HepG2 (cell line): ENCODE measurements around the gene OR5K2. TPM values are rescaled to one million over a fixed set of nuclear protein-coding genes. Genes with fewer than 3 reads are reported as not detected.

Experiments used
- ATAC-seq: fragments of 200-7000 bp; cut with Tn5 transposase; 3 replicates; pipeline ENCODE4 v1.9.1; 2020; ENCODE audit warnings: mild to moderate bottlenecking, moderate library complexity
- Bru-seq: library from RNA; stranded (reverse); fragments of 400-500 nt; gene quantifications from one replicate; lab custom pipeline; 2021; lab: Mats Ljungman, UMichigan
- BruChase-seq, 2 experiments: library from RNA; stranded (reverse); fragments of 400-500 nt; gene quantifications; one replicate each; lab custom pipeline; 2021; lab: Mats Ljungman, UMichigan
- BruUV-seq: library from RNA; stranded (reverse); fragments of 400-500 nt; replicated peaks from 2 replicates; lab custom pipeline; 2021; lab: Mats Ljungman, UMichigan
- CTCF ChIA-PET: fragments of 300-600 bp; formaldehyde crosslinking; extraction: SDS; loops from one replicate; lab custom pipeline; 2021; ENCODE audit warnings: low total read pairs, inconsistent platforms, low intra/inter-chr PET ratio; lab: Yijun Ruan, JAX
- POLR2A ChIA-PET: fragments of 350-600 bp; sonication (Branson Sonifier 250); formaldehyde crosslinking; loops from one replicate; lab custom pipeline; 2020; ENCODE audit warnings: antibody characterized with exemption, inconsistent platforms; lab: Yijun Ruan, JAX
- DNase-seq: peaks from one replicate; pipeline ENCODE4 v3.0.0-alpha.2; 2015; ENCODE audit warnings: low spot score
- FAIRE-seq: peaks from 3 replicates; lab custom pipeline; 2011; peaks lifted over from hg19 to GRCh38; lab: Jason Lieb, UNC
- H2AFZ ChIP-seq: one replicate; pipeline ENCODE4 v1.6.1; 2011; ENCODE audit warnings: low read length, inconsistent platforms
- H3K27ac ChIP-seq: fragments of 300-600 bp; 3 replicates; pipeline ENCODE4 v1.8.0; 2011; ENCODE audit warnings: mixed run types, mild to moderate bottlenecking, mixed read lengths, low read length, inconsistent platforms; ENCODE audit not compliant: insufficient read depth; ENCODE audit errors: extremely low read length
- H3K27me3 ChIP-seq, 2 experiments: fragments of 200-600 bp in 1 of 2; 2 replicates in 1 of 2; 3 replicates in 1 of 2; pipeline versions ENCODE4 v1.6.0 to v1.8.0; 2011; ENCODE audit warnings: low read length in 2 of 2, mild to moderate bottlenecking in 2 of 2, moderate library complexity in 2 of 2, inconsistent platforms in 1 of 2; ENCODE audit not compliant: insufficient read depth in 2 of 2, control insufficient read depth in 1 of 2
- H3K36me3 ChIP-seq, 2 experiments: fragments of 200-600 bp in 1 of 2; replicated peaks in 1 of 2; 2 replicates in 1 of 2; 3 replicates in 1 of 2; pipeline versions ENCODE4 v1.5.1 to v1.8.0; 2011; ENCODE audit warnings: low read length in 2 of 2, inconsistent platforms in 1 of 2; ENCODE audit not compliant: insufficient read depth in 2 of 2, control insufficient read depth in 1 of 2
- H3K4me1 ChIP-seq: 2 replicates; pipeline ENCODE4 v1.5.1; 2012; ENCODE audit warnings: low read length, inconsistent platforms; ENCODE audit not compliant: insufficient read depth
- H3K4me2 ChIP-seq: 2 replicates; pipeline ENCODE4 v1.6.0; 2011; ENCODE audit warnings: low read depth, low read length, inconsistent platforms
- H3K4me3 ChIP-seq, 3 experiments: fragments of 200-600 bp in 1 of 3; sonication (generic), shearing (Covaris generic) in 1 of 3; replicated peaks in 1 of 3; 2 replicates each; pipeline ENCODE4 v1.5.1; 2011 to 2016; ENCODE audit warnings: low read length in 3 of 3, inconsistent platforms in 2 of 3, low read depth in 2 of 3, mild to moderate bottlenecking in 2 of 3, control low read depth in 1 of 3, mixed read lengths in 1 of 3; ENCODE audit not compliant: insufficient read depth in 1 of 3
- H3K79me2 ChIP-seq: one replicate; pipeline ENCODE4 v1.6.1; 2011; ENCODE audit warnings: low read length, inconsistent platforms; ENCODE audit not compliant: insufficient read depth
- H3K9ac ChIP-seq: 2 replicates; pipeline ENCODE4 v1.6.0; 2011; ENCODE audit warnings: mild to moderate bottlenecking, low read depth, low read length, inconsistent platforms; ENCODE audit not compliant: insufficient read depth
- H3K9me3 ChIP-seq: 2 replicates; pipeline ENCODE4 v1.5.1; 2012; ENCODE audit warnings: mild to moderate bottlenecking, low read length
- H4K20me1 ChIP-seq: 2 replicates; pipeline ENCODE4 v1.6.0; 2011; ENCODE audit warnings: inconsistent platforms, mild to moderate bottlenecking, low read length, moderate library complexity; ENCODE audit not compliant: insufficient read depth
- CCDC6 ChIP-seq: sonication (generic); formaldehyde crosslinking; IDR thresholded peaks from 2 replicates; pipeline ENCODE4 v1.8.1; 2022; ENCODE audit warnings: mild to moderate bottlenecking, missing genetic modification reagents, moderate library complexity
- FOXP4 ChIP-seq: sonication (generic); formaldehyde crosslinking; IDR thresholded peaks from 2 replicates; pipeline ENCODE4 v1.4.0; 2020; ENCODE audit warnings: missing genetic modification reagents
- RBM22 ChIP-seq: fragments of 200-400 bp; formaldehyde crosslinking; optimal IDR thresholded peaks from 2 replicates; pipeline ENCODE3; 2017; ENCODE audit warnings: mild to moderate bottlenecking, low read length, moderate library complexity
- ZNF224 ChIP-seq: sonication (generic); formaldehyde crosslinking; IDR thresholded peaks from 2 replicates; pipeline ENCODE4 v1.5.0; 2020; ENCODE audit warnings: mild to moderate bottlenecking, missing genetic modification reagents
- ZNF773 ChIP-seq: sonication (generic); formaldehyde crosslinking; IDR thresholded peaks from 2 replicates; pipeline ENCODE4 v1.4.0; 2020; ENCODE audit warnings: missing genetic modification reagents, borderline replicate concordance
- WGBS: methylation state at CpG from one replicate; pipeline ENCODE4 v1.1.6; 2017; ENCODE audit warnings: low lambda C conversion rate; 5-methylcytosine and 5-hydroxymethylcytosine counted together
- in situ Hi-C: cut with HindIII; loops from 2 replicates; pipeline ENCODE4 v1.10.0; 2017; ENCODE audit warnings: low pct_unique_long_range_greater_than_20kb; ENCODE audit not compliant: extremely low pct_ligation_motif_present
- intact Hi-C: fragments of 100-400 bp; cut with micrococcal nuclease; formaldehyde crosslinking; loops from one replicate; pipeline ENCODE4 v1.10.0; 2022; ENCODE audit not compliant: unreplicated experiment
- long read RNA-seq, 2 experiments: library from RNA in 1 of 2; library from polyadenylated mRNA in 1 of 2; stranded (forward) in 1 of 2; unstranded in 1 of 2; transcript quantifications; one replicate each; pipeline ENCODE4 v2.0.0, GENCODE V29; 2019 to 2022
- polyA minus RNA-seq, 3 experiments: library from RNA; depleted of rRNA, polyadenylated mRNA; stranded (reverse); fragments of >200 nt; gene quantifications; 2 replicates each; pipeline ENCODE4 v1.2.3, GENCODE V29; 2011; ENCODE audit warnings: low replicate concordance in 1 of 3
- polyA plus RNA-seq, 8 experiments: library from polyadenylated mRNA; depleted of rRNA in 3 of 8; stranded (reverse) in 7 of 8; unstranded in 1 of 8; fragments of >200 nt; fragmentation: Illumina TruSeq in 4 of 8; extraction: Trizol in 4 of 8; gene quantifications; 2 replicates each; pipeline versions ENCODE4 v1.2.1 to v1.2.3, GENCODE V29; 2011 to 2016; ENCODE audit warnings: low read depth in 4 of 8, missing spikeins in 1 of 8, mixed read lengths in 1 of 8; ENCODE audit not compliant: insufficient read depth in 1 of 8
- total RNA-seq, 5 experiments: library from RNA; depleted of rRNA; stranded (reverse); fragments of >200 nt; fragmentation: Illumina TruSeq; extraction: Trizol; gene quantifications; 2 replicates each; pipeline ENCODE4 v1.2.3, GENCODE V29; 2016; ENCODE audit warnings: low read depth in 1 of 5
- TF ChIP-seq, protein P1 (sequence below): sonication (generic); formaldehyde crosslinking; IDR thresholded peaks from 2 replicates; pipeline ENCODE4 v1.8.1; 2023; ENCODE audit warnings: mild to moderate bottlenecking, inconsistent platforms, moderate library complexity, missing genetic modification reagents, borderline replicate concordance
- TF ChIP-seq, protein P2 (sequence below): sonication (generic); formaldehyde crosslinking; IDR thresholded peaks from 2 replicates; pipeline ENCODE4 v1.5.0; 2020; ENCODE audit warnings: missing genetic modification reagents

The OR5K2 gene
- total RNA-seq (2016; rRNA removed; fragmentation: Illumina TruSeq; extraction: Trizol) (not detected in 2 replicates), polyA plus RNA-seq (2011; rRNA removed) (not detected in 2 replicates), polyA minus RNA-seq (2011; rRNA and poly(A)+ RNA removed; ENCODE audit: low replicate concordance) (not detected in 2 replicates), Bru-seq, nascent RNA (not detected), BruChase-seq, experiment 1, labeled RNA remaining after a 6-hour chase (not detected), BruChase-seq, experiment 2, labeled RNA remaining after a 2-hour chase (not detected)
- not detected in 2 replicates for total RNA-seq (2016; cell fraction: cytosol; rRNA removed; fragmentation: Illumina TruSeq; extraction: Trizol; ENCODE audit: low read depth)
- not detected in 2 replicates for total RNA-seq (2016; cell fraction: insoluble cytoplasmic fraction; rRNA removed; fragmentation: Illumina TruSeq; extraction: Trizol)
- not detected in 2 replicates for total RNA-seq (2016; cell fraction: membrane; rRNA removed; fragmentation: Illumina TruSeq; extraction: Trizol)
- total RNA-seq (2016; cell fraction: nucleus; rRNA removed; fragmentation: Illumina TruSeq; extraction: Trizol): not detected in 2 replicates
- polyA plus RNA-seq (2011; cell fraction: cytosol; rRNA removed): not detected in 2 replicates
- polyA plus RNA-seq (2011; cell fraction: nucleus; rRNA removed): not detected in 2 replicates
- polyA plus RNA-seq (2012): not detected in 2 replicates
- not detected in 2 replicates for polyA plus RNA-seq (2016; cell fraction: cytosol; fragmentation: Illumina TruSeq; extraction: Trizol; ENCODE audit: low read depth)
- polyA plus RNA-seq (2016; cell fraction: insoluble cytoplasmic fraction; fragmentation: Illumina TruSeq; extraction: Trizol; ENCODE audit: low read depth): not detected in 2 replicates
- polyA plus RNA-seq (2016; cell fraction: membrane; fragmentation: Illumina TruSeq; extraction: Trizol; ENCODE audit: low read depth): not detected in 2 replicates
- polyA plus RNA-seq (2016; cell fraction: nucleus; fragmentation: Illumina TruSeq; extraction: Trizol; ENCODE audit: insufficient read depth, low read depth): not detected in 2 replicates
- polyA minus RNA-seq (2011; cell fraction: cytosol; rRNA and poly(A)+ RNA removed): not detected in 2 replicates
- polyA minus RNA-seq (2011; cell fraction: nucleus; rRNA and poly(A)+ RNA removed): not detected in 2 replicates
- long read RNA-seq, experiment 1: 0 reads
- long read RNA-seq, experiment 2: 0 reads

DNA sequence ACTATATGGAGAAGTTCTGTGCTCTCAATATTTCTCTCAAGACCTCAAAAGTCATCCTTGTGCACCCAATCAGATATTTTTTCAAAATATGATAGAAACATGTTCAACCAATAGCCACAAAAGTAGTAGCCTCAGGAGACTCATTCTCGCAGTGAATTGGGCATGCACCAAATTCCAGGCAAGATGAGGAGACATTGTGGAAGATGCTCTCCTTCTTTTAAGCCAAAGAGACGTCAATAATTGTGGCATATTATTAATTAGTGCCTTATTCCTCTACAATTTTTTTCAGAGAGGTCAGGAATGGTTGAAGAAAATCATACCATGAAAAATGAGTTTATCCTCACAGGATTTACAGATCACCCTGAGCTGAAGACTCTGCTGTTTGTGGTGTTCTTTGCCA, at the start of gene OR5K2:
TSS of gene OR5K2 (plus strand) at position 301 of the 400 bp plus-strand sequence. CDS start at position 301, 0 bp downstream.
- DNase-seq (no peak), ATAC-seq (no peak), FAIRE-seq (no peak)
- POLR2A ChIA-PET: no interaction called here
- Histone ChIP-seq H3K9ac (no peak within 1 kb of the TSS), H3K27ac (no peak within 1 kb of the TSS), H3K9me3 (no peaks in the 10 kb centered on the region), H3K4me1 (no peaks in the 10 kb centered on the region), H3K36me3 (no peaks in the 10 kb centered on the region), H4K20me1 (no peaks in the 10 kb centered on the region), H3K27me3 (no peaks in the 10 kb centered on the region), H3K4me3 (no peak within 1 kb of the TSS), H2AFZ (no peak within 1 kb of the TSS), H3K79me2 (no peaks in the 10 kb centered on the region), H3K4me2 (no peak within 1 kb of the TSS)
- in situ Hi-C loops: no loop called here
- no TSS peak for BruUV-seq
- TF ChIP-seq ZNF224 (CRISPR knock-in tag) (no peak), CCDC6 (CRISPR knock-in tag) (no peak), FOXP4 (no peak), RBM22 (no peak), ZNF773 (CRISPR knock-in tag) (no peak)
- TF ChIP-seq, protein P1, sequence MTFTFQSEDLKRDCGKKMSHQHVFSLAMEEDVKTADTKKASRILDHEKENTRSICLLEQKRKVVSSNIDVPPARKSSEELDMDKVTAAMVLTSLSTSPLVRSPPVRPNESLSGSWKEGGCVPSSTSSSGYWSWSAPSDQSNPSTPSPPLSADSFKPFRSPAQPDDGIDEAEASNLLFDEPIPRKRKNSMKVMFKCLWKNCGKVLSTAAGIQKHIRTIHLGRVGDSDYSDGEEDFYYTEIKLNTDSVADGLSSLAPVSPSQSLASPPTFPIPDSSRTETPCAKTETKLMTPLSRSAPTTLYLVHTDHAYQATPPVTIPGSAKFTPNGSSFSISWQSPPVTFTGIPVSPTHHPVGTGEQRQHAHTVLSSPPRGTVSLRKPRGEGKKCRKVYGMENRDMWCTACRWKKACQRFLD: no peak
- TF ChIP-seq, protein P2, sequence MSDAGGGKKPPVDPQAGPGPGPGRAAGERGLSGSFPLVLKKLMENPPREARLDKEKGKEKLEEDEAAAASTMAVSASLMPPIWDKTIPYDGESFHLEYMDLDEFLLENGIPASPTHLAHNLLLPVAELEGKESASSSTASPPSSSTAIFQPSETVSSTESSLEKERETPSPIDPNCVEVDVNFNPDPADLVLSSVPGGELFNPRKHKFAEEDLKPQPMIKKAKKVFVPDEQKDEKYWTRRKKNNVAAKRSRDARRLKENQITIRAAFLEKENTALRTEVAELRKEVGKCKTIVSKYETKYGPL (CRISPR knock-in tag): no peak
- 0% methylated on average over 2 of the region's 2 CpGs for whole genome bisulfite sequencing
- CTCF ChIA-PET: no interaction called here
- intact Hi-C loops: no loop called here
